A549 treated with CpdA at 1 μM for 4 hours (cell line): ENCODE data around the gene OR10J5. TPM values are rescaled to one million over a fixed set of nuclear protein-coding genes. Genes with fewer than 3 reads are reported as not detected.

Experiments
- total RNA-seq: library from RNA; stranded (reverse); fragments of 200-300 nt; extraction: Qiagen RNA extraction; gene quantifications from 5 replicates; pipeline ENCODE4 v1.2.3, GENCODE V29; 2022; ENCODE audit warnings: low read depth

The OR10J5 gene
- not detected in 5 replicates for total RNA-seq

GRCh38 chr1:159535907-159536306, at the start of gene OR10J5:
OR10J5 (minus strand) TSS chr1:159536007; CDS start chr1:159536007, 0 bp downstream.

Other genes starting within 250 kb of the OR10J5 start
- not detected in 5 replicates for gene FCER1A, start 233.7 kb downstream of the OR10J5 start, total RNA-seq
- not detected in 5 replicates for gene OR10J4, start 103.8 kb downstream of the OR10J5 start, total RNA-seq
- not detected in 5 replicates for gene OR10J1, start 96.3 kb downstream of the OR10J5 start, total RNA-seq
- gene APCS, start 51.8 kb upstream of the OR10J5 start, total RNA-seq, result not detected in 5 replicates
- not detected in 5 replicates for gene CRP, start 178.6 kb upstream of the OR10J5 start, total RNA-seq
- 50.8 to 73.5 TPM (median 71.6 TPM) in 5 replicates for gene DUSP23, start 245.0 kb upstream of the OR10J5 start, total RNA-seq